Measurements from ENCODE around the gene DCTN5. TPM values are rescaled to one million over a fixed set of nuclear protein-coding genes. Genes with fewer than 3 reads are reported as not detected.

Gene DCTN5
- total RNA-seq (10 to 100 TPM; 46.9 to 47.8 TPM), total RNA-seq (43.1 to 157 (median 90.5) reads per million in 172 experiments)
- polyA plus RNA-seq (2013, experiment 1 of 2), result 36.9 TPM
- 48.2 TPM for polyA plus RNA-seq (2013, experiment 2 of 2)

- Mint-ChIP-seq H3K9me3 (no peaks in the 10 kb centered on the region), H3K27me3 (no peaks in the 10 kb centered on the region), H3K36me3 (ENCODE audit: low read depth) (peaks cover 58% of the 10 kb centered on the region), H3K4me3 (peak within 1 kb of the TSS; percentile 99), H3K4me1 (ENCODE audit: low read depth) (peaks cover 40% of the 10 kb centered on the region), H3K27ac (peak within 1 kb of the TSS; percentile 96)
- ATAC-seq (ENCODE audit: poor library complexity), result peak; percentile 90
- H3K4me1 ChIP-seq (ENCODE audit: insufficient read depth, low read length), result peaks cover 21% of the 10 kb centered on the region
- peak within 1 kb of the TSS; percentile 93 for H3K4me3 ChIP-seq (ENCODE audit: low read length)
- TF ChIP-seq, protein P1, sequence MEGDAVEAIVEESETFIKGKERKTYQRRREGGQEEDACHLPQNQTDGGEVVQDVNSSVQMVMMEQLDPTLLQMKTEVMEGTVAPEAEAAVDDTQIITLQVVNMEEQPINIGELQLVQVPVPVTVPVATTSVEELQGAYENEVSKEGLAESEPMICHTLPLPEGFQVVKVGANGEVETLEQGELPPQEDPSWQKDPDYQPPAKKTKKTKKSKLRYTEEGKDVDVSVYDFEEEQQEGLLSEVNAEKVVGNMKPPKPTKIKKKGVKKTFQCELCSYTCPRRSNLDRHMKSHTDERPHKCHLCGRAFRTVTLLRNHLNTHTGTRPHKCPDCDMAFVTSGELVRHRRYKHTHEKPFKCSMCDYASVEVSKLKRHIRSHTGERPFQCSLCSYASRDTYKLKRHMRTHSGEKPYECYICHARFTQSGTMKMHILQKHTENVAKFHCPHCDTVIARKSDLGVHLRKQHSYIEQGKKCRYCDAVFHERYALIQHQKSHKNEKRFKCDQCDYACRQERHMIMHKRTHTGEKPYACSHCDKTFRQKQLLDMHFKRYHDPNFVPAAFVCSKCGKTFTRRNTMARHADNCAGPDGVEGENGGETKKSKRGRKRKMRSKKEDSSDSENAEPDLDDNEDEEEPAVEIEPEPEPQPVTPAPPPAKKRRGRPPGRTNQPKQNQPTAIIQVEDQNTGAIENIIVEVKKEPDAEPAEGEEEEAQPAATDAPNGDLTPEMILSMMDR (IDR thresholded peaks at IDR 0.05), result no peak
- peak within 1 kb of the TSS; percentile 70 to 75 for H3K27ac ChIP-seq (ENCODE audit: low read depth in 1 of 2, low read length in 2 of 2)
- H3K36me3 ChIP-seq (ENCODE audit: insufficient read depth, low read length), result peaks cover 24% of the 10 kb centered on the region
- ChIA-PET CTCF (interaction anchor here (1.8 kb wide), 1 partner anchor 45 kb away, joined by 7 read pairs; the partner anchor contains the start of gene NDUFAB1), POLR2A (interaction anchor here (0.6 to 2.1 kb wide), 6 partner anchors 13 to 131 kb away, joined by 3 to 7 read pairs (median 4); partner anchors contain the start of genes EARS2, GGA2, PLK1 and UBFD1)
- DNase-seq, result peak; percentile 61 to 93 (median 78)
- H3K9me3 ChIP-seq (ENCODE audit: control insufficient read depth in 1 of 2, insufficient read depth in 1 of 2, low read length in 2 of 2), result no peaks in the 10 kb centered on the region
- intact Hi-C loops (cut with DNase I, micrococcal nuclease), result loop anchor here (1.0 to 5.0 kb wide), 3 partner anchors 44 to 189 kb away; partner anchors contain the start of genes EARS2 (in 2 of the 2), UBFD1 (in 2 of the 2), COG7 (in 1 of the 2) and NDUFAB1 (in 1 of the 2)
- no peaks in the 10 kb centered on the region for H3K27me3 ChIP-seq (ENCODE audit: control insufficient read depth in 1 of 2, insufficient read depth in 2 of 2, low read length in 2 of 2)
Observed at GRCh38 chr16:23640931-23641765, at the start of gene DCTN5, which contains the start of gene PALB2. Gene DCTN5, plus strand, starts transcription at chr16:23641466. Its CDS starts 77 bp downstream, at chr16:23641543. Gene PALB2, minus strand, starts transcription at chr16:23641310. Its CDS starts 153 bp downstream, at chr16:23641157.

- Mint-ChIP-seq H3K4me1 (ENCODE audit: low read depth) (peaks cover 35% of the 10 kb centered on the region), H3K27me3 (no peaks in the 10 kb centered on the region), H3K36me3 (ENCODE audit: low read depth) (peaks cover 37% of the 10 kb centered on the region), H3K27ac (no peak overlapping the region), H3K9me3 (no peaks in the 10 kb centered on the region), H3K4me3 (peak overlapping the region; percentile 11)
- Histone ChIP-seq H3K27me3 (ENCODE audit: control insufficient read depth in 1 of 2, insufficient read depth in 2 of 2, low read length in 2 of 2) (no peaks in the 10 kb centered on the region), H3K27ac (ENCODE audit: low read depth in 1 of 2, low read length in 2 of 2) (no peak overlapping the region), H3K4me3 (ENCODE audit: low read length) (no peak overlapping the region), H3K9me3 (ENCODE audit: control insufficient read depth in 1 of 2, insufficient read depth in 1 of 2, low read length in 2 of 2) (no peaks in the 10 kb centered on the region), H3K4me1 (ENCODE audit: insufficient read depth, low read length) (peaks cover 33% of the 10 kb centered on the region), H3K36me3 (ENCODE audit: insufficient read depth, low read length) (peaks cover 34% of the 10 kb centered on the region)
- CTCF ChIA-PET, result no interaction called here
- intact Hi-C loops (cut with DNase I, micrococcal nuclease), result loop anchor here in 1 of 2 experiments (2.0 kb wide), 1 partner anchor 141 kb away; the partner anchor contains the start of gene COG7
- DNase-seq (no peak), ATAC-seq (ENCODE audit: poor library complexity) (no peak)
- POLR2A ChIA-PET, result no interaction called here
- TF ChIP-seq, protein P1 (IDR thresholded peaks at IDR 0.05), result no peak
Observed at GRCh38 chr16:23594186-23594585, 47.1 kb upstream of the DCTN5 start.

GRCh38 chr16:23595246-23595950 lies 45.9 kb upstream of the DCTN5 start:
- ATAC-seq (ENCODE audit: poor library complexity), result no peak
- H3K27me3 Mint-ChIP-seq, result no peaks in the 10 kb centered on the region
- peaks cover 27% of the 10 kb centered on the region for H3K36me3 ChIP-seq (ENCODE audit: insufficient read depth, low read length)
- H3K4me3 Mint-ChIP-seq, result peak overlapping the region; percentile 87
- ChIA-PET POLR2A (no interaction called here), CTCF (interaction anchor here (1.7 kb wide), 1 partner anchor 45 kb away, joined by 7 read pairs; the partner anchor contains the start of genes DCTN5 and PALB2)
- H3K36me3 Mint-ChIP-seq (ENCODE audit: low read depth), result peaks cover 28% of the 10 kb centered on the region
- H3K4me1 ChIP-seq (ENCODE audit: insufficient read depth, low read length), result peaks cover 33% of the 10 kb centered on the region
- peak overlapping the region; percentile 73 for H3K27ac Mint-ChIP-seq
- intact Hi-C loops (cut with DNase I, micrococcal nuclease), result loop anchor here in 1 of 2 experiments (2.0 kb wide), 1 partner anchor 143 kb away; the partner anchor contains the start of gene COG7
- no peaks in the 10 kb centered on the region for H3K9me3 ChIP-seq (ENCODE audit: control insufficient read depth in 1 of 2, insufficient read depth in 1 of 2, low read length in 2 of 2)
- H3K4me3 ChIP-seq (ENCODE audit: low read length), result peak overlapping the region; percentile 76
- TF ChIP-seq, protein P1 (IDR thresholded peaks at IDR 0.05), result no peak
- H3K9me3 Mint-ChIP-seq, result no peaks in the 10 kb centered on the region
- no peaks in the 10 kb centered on the region for H3K27me3 ChIP-seq (ENCODE audit: control insufficient read depth in 1 of 2, insufficient read depth in 2 of 2, low read length in 2 of 2)
- H3K4me1 Mint-ChIP-seq (ENCODE audit: low read depth), result peaks cover 35% of the 10 kb centered on the region
- peak overlapping the region in 1 of 2 donors; percentile 54 for H3K27ac ChIP-seq (ENCODE audit: low read depth in 1 of 2, low read length in 2 of 2)
- peak in 1 of 14 experiments; percentile 18 for DNase-seq
